ENCODE measurements around the gene MAGIX.
A peak's percentile ranks its signal among the peaks of the same experiment; 100 is the strongest.

MAGIX gene

GRCh38 chrX:49186125-49187027 lies 23.8 kb downstream of the MAGIX start, which contains the start of gene PRICKLE3:
Gene PRICKLE3 (minus strand): TSS chrX:49186373. CDS start chrX:49186297, 76 bp downstream.
- peak; percentile 51 for DNase-seq

GRCh38 chrX:49187028-49187394 lies 24.5 kb downstream of the MAGIX start:
- no peak for DNase-seq

- DNase-seq: no peak
Observed at GRCh38 chrX:49187526-49187925, 25.0 kb downstream of the MAGIX start.

GRCh38 chrX:49188468-49189076 lies 26.0 kb downstream of the MAGIX start:
- DNase-seq: no peak

- DNase-seq: no peak
Observed at GRCh38 chrX:49189606-49190005, 27.0 kb downstream of the MAGIX start.

GRCh38 chrX:49190821-49191573 lies 28.4 kb downstream of the MAGIX start:
- peak; percentile 99 for DNase-seq

GRCh38 chrX:49191574-49192011 lies 29.0 kb downstream of the MAGIX start:
- no peak for DNase-seq

- DNase-seq: no peak
Observed at GRCh38 chrX:49192722-49193328, 30.3 kb downstream of the MAGIX start.

GRCh38 chrX:49193542-49193964 lies 31.0 kb downstream of the MAGIX start:
- DNase-seq: no peak

- DNase-seq: no peak
Observed at GRCh38 chrX:49197543-49198087, 35.1 kb downstream of the MAGIX start.

GRCh38 chrX:49198540-49199314 lies 36.2 kb downstream of the MAGIX start:
- no peak for DNase-seq

- no peak for DNase-seq
Observed at GRCh38 chrX:49199315-49199595, 36.7 kb downstream of the MAGIX start.

- peak; percentile 85 for DNase-seq
Observed at GRCh38 chrX:49199906-49200771, 37.6 kb downstream of the MAGIX start, which contains the start of gene SYP. Gene SYP (minus strand): TSS chrX:49200193. CDS start chrX:49200186, 7 bp downstream.

GRCh38 chrX:49202022-49202421 lies 39.5 kb downstream of the MAGIX start:
- no peak for DNase-seq

- DNase-seq: no peak
Observed at GRCh38 chrX:49203536-49203935, 41.0 kb downstream of the MAGIX start.

GRCh38 chrX:49204017-49204416 lies 41.5 kb downstream of the MAGIX start:
- no peak for DNase-seq

GRCh38 chrX:49204709-49205108 lies 42.2 kb downstream of the MAGIX start:
- DNase-seq: no peak

GRCh38 chrX:49205443-49205842 lies 42.9 kb downstream of the MAGIX start:
- DNase-seq: no peak

- DNase-seq: no peak
Observed at GRCh38 chrX:49206543-49206942, 44.0 kb downstream of the MAGIX start.

- DNase-seq: no peak
Observed at GRCh38 chrX:49208399-49208798, 45.8 kb downstream of the MAGIX start.
